ENCODE data around the gene PPP3CA. TPM values are rescaled to one million over a fixed set of nuclear protein-coding genes. Genes with fewer than 3 reads are reported as not detected.
A peak's percentile ranks its signal among the peaks of the same experiment; 100 is the strongest.

Gene PPP3CA
- polyA plus RNA-seq, 1 donor: 23.5 TPM

DNA sequence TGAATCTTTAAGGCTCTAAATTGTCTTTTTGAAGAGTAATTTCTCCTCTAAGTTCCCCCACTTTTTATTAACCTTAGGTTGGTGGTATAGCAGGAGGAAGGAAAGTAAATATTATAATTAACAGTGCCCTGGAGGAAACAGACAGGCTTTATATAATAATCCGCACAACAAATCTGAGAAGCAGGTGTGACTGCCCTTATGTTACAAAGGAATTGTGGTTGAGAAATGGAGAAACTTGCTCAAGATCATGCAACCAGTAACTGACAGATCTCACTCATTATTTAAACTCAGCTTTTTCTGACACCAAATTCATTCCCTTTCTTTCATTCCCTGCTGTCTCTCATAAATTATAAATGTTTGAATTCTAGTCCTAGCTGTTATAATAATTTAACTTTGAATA is 282.0 kb downstream of the PPP3CA start:
- DNase-seq: no peak
- Histone ChIP-seq H3K4me1 (ENCODE audit: control insufficient read depth, insufficient read depth, low read length) (no peaks in the 10 kb centered on the region), H3K4me3 (ENCODE audit: low read length) (no peak overlapping the region), H3K27ac (ENCODE audit: low read length) (no peak overlapping the region), H3K36me3 (ENCODE audit: control insufficient read depth, insufficient read depth, low read length) (no peaks in the 10 kb centered on the region), H3K27me3 (ENCODE audit: control insufficient read depth, insufficient read depth, low read length) (no peaks in the 10 kb centered on the region), H3K9me3 (ENCODE audit: control insufficient read depth, low read depth, low read length) (no peaks in the 10 kb centered on the region)
- WGBS (ENCODE audit: insufficient coverage, low lambda C conversion rate): no CpG with 5 or more reads among the region's 1 CpG

GRCh38 chr4:101064541-101065180 is 282.7 kb downstream of the PPP3CA start:
- DNase-seq: no peak
- H3K4me1 ChIP-seq (ENCODE audit: control insufficient read depth, insufficient read depth, low read length): no peaks in the 10 kb centered on the region
- H3K27ac ChIP-seq (ENCODE audit: low read length): no peak overlapping the region
- no peaks in the 10 kb centered on the region for H3K36me3 ChIP-seq (ENCODE audit: control insufficient read depth, insufficient read depth, low read length)
- H3K4me3 ChIP-seq (ENCODE audit: low read length): no peak overlapping the region
- WGBS (ENCODE audit: insufficient coverage, low lambda C conversion rate): 100% methylated on average over 1 of the region's 1 CpG
- H3K9me3 ChIP-seq (ENCODE audit: control insufficient read depth, low read depth, low read length): no peaks in the 10 kb centered on the region
- no peaks in the 10 kb centered on the region for H3K27me3 ChIP-seq (ENCODE audit: control insufficient read depth, insufficient read depth, low read length)

GRCh38 chr4:101055392-101055791 is 291.9 kb downstream of the PPP3CA start:
- 90% methylated on average over 1 of the region's 2 CpGs for WGBS (ENCODE audit: insufficient coverage, low lambda C conversion rate)
- Histone ChIP-seq H3K27ac (ENCODE audit: low read length) (no peak overlapping the region), H3K4me3 (ENCODE audit: low read length) (no peak overlapping the region), H3K27me3 (ENCODE audit: control insufficient read depth, insufficient read depth, low read length) (no peaks in the 10 kb centered on the region), H3K9me3 (ENCODE audit: control insufficient read depth, low read depth, low read length) (no peaks in the 10 kb centered on the region), H3K36me3 (ENCODE audit: control insufficient read depth, insufficient read depth, low read length) (no peaks in the 10 kb centered on the region), H3K4me1 (ENCODE audit: control insufficient read depth, insufficient read depth, low read length) (no peaks in the 10 kb centered on the region)
- DNase-seq: no peak

DNA sequence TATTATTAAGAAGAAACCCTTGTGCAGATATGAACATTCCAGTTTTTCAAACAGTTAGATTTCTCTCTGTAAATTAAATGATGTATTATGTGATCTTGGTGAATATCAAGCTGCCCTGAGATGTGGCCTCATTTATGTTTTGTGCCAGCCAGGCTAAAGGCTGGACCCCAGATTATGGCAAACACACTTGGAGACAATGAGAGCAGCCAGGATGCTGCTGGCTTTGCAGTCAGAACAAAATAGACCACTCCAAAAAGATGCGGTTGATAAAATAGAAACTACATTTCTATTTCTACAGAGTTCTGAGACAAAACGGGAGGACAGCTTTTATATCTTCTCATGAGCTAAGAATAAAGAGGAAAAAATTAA is 296.5 kb downstream of the PPP3CA start:
- Histone ChIP-seq H3K27ac (ENCODE audit: low read length) (no peak overlapping the region), H3K36me3 (ENCODE audit: control insufficient read depth, insufficient read depth, low read length) (no peaks in the 10 kb centered on the region), H3K4me3 (ENCODE audit: low read length) (no peak overlapping the region), H3K9me3 (ENCODE audit: control insufficient read depth, low read depth, low read length) (no peaks in the 10 kb centered on the region), H3K4me1 (ENCODE audit: control insufficient read depth, insufficient read depth, low read length) (no peaks in the 10 kb centered on the region), H3K27me3 (ENCODE audit: control insufficient read depth, insufficient read depth, low read length) (no peaks in the 10 kb centered on the region)
- DNase-seq: no peak
- WGBS (ENCODE audit: insufficient coverage, low lambda C conversion rate): 88% methylated on average over 2 of the region's 2 CpGs

DNA sequence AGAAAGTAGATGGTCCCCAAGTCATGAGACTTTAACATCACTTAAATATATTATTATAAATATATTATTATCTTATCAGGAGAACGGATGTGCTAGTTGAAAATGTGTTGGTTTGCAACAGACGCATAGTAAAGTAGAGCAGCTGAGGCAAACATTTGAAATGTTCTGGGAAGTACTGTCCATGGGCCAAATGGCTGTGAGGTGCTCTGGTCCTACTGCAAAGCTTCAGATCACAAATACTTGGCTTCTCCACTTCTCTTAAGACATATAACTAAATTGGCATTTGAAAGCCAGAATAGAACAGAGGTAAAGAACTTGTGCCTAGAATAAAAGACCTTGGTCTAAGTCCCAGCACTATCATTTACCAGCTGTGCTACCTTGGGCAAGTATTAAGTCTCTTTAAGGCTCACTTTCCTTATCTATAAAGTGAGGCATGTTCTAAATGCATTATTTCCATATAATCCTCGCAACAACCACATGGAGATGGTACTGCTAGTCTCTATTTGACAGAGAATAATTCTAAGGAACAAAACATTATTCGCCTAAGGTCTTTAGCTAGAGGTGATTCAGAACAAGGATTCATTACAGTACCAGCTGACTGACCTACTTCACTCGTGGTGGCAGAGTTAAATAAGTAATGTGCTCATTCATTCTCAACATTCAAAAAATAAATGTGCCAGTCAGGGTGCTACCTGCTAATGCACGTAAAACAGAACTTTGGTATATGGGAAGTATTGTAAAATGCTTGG is 297.1 kb downstream of the PPP3CA start:
- Histone ChIP-seq H3K9me3 (ENCODE audit: control insufficient read depth, low read depth, low read length) (no peaks in the 10 kb centered on the region), H3K4me1 (ENCODE audit: control insufficient read depth, insufficient read depth, low read length) (no peaks in the 10 kb centered on the region), H3K36me3 (ENCODE audit: control insufficient read depth, insufficient read depth, low read length) (no peaks in the 10 kb centered on the region), H3K4me3 (ENCODE audit: low read length) (no peak overlapping the region), H3K27me3 (ENCODE audit: control insufficient read depth, insufficient read depth, low read length) (no peaks in the 10 kb centered on the region), H3K27ac (ENCODE audit: low read length) (no peak overlapping the region)
- no peak for DNase-seq
- WGBS (ENCODE audit: insufficient coverage, low lambda C conversion rate): no CpG with 5 or more reads among the region's 6 CpGs

GRCh38 chr4:101049549-101050001 is 297.8 kb downstream of the PPP3CA start:
- DNase-seq: no peak
- Histone ChIP-seq H3K27me3 (ENCODE audit: control insufficient read depth, insufficient read depth, low read length) (no peaks in the 10 kb centered on the region), H3K36me3 (ENCODE audit: control insufficient read depth, insufficient read depth, low read length) (no peaks in the 10 kb centered on the region), H3K4me3 (ENCODE audit: low read length) (no peak overlapping the region), H3K27ac (ENCODE audit: low read length) (no peak overlapping the region), H3K4me1 (ENCODE audit: control insufficient read depth, insufficient read depth, low read length) (no peaks in the 10 kb centered on the region), H3K9me3 (ENCODE audit: control insufficient read depth, low read depth, low read length) (no peaks in the 10 kb centered on the region)
- no CpG with 5 or more reads among the region's 5 CpGs for WGBS (ENCODE audit: insufficient coverage, low lambda C conversion rate)

DNA sequence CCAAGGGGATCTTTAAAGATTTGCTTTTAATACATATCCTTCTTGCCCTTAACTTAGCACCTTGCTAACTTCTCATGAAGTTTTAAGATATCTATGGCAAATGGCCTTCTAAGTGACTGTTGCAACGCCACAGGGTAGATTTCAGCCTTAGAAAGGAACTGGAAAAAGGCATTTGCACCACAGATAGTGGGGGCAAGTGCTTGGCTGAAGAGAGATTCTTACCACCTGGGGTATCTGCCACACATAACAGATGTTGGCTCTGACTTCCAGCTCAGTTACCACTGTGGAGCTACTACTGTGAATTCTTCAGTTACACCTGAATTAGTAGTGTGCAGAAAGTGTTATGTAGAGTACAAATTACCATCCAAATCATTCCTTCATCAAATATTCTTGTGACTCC is 302.6 kb downstream of the PPP3CA start:
- H3K27ac ChIP-seq (ENCODE audit: low read length): no peak overlapping the region
- no peaks in the 10 kb centered on the region for H3K9me3 ChIP-seq (ENCODE audit: control insufficient read depth, low read depth, low read length)
- no peak for DNase-seq
- no CpG with 5 or more reads among the region's 1 CpG for WGBS (ENCODE audit: insufficient coverage, low lambda C conversion rate)
- H3K4me1 ChIP-seq (ENCODE audit: control insufficient read depth, insufficient read depth, low read length): no peaks in the 10 kb centered on the region
- no peak overlapping the region for H3K4me3 ChIP-seq (ENCODE audit: low read length)
- H3K36me3 ChIP-seq (ENCODE audit: control insufficient read depth, insufficient read depth, low read length): no peaks in the 10 kb centered on the region
- H3K27me3 ChIP-seq (ENCODE audit: control insufficient read depth, insufficient read depth, low read length): no peaks in the 10 kb centered on the region

GRCh38 chr4:101042847-101043246 is 304.5 kb downstream of the PPP3CA start:
- Histone ChIP-seq H3K4me3 (ENCODE audit: low read length) (no peak overlapping the region), H3K9me3 (ENCODE audit: control insufficient read depth, low read depth, low read length) (no peaks in the 10 kb centered on the region), H3K27ac (ENCODE audit: low read length) (no peak overlapping the region), H3K4me1 (ENCODE audit: control insufficient read depth, insufficient read depth, low read length) (no peaks in the 10 kb centered on the region), H3K36me3 (ENCODE audit: control insufficient read depth, insufficient read depth, low read length) (peaks cover 3% of the 10 kb centered on the region), H3K27me3 (ENCODE audit: control insufficient read depth, insufficient read depth, low read length) (no peaks in the 10 kb centered on the region)
- DNase-seq: no peak
- WGBS (ENCODE audit: insufficient coverage, low lambda C conversion rate): 100% methylated on average over 1 of the region's 1 CpG

- no peak for DNase-seq
- H3K9me3 ChIP-seq (ENCODE audit: control insufficient read depth, low read depth, low read length): no peaks in the 10 kb centered on the region
- WGBS (ENCODE audit: insufficient coverage, low lambda C conversion rate): no CpG with 5 or more reads among the region's 2 CpGs
- H3K27me3 ChIP-seq (ENCODE audit: control insufficient read depth, insufficient read depth, low read length): no peaks in the 10 kb centered on the region
- no peak overlapping the region for H3K27ac ChIP-seq (ENCODE audit: low read length)
- no peaks in the 10 kb centered on the region for H3K4me1 ChIP-seq (ENCODE audit: control insufficient read depth, insufficient read depth, low read length)
- H3K4me3 ChIP-seq (ENCODE audit: low read length): no peak overlapping the region
- H3K36me3 ChIP-seq (ENCODE audit: control insufficient read depth, insufficient read depth, low read length): peaks cover 5% of the 10 kb centered on the region
Measured at GRCh38 chr4:101040776-101041175, 306.6 kb downstream of the PPP3CA start.

DNA sequence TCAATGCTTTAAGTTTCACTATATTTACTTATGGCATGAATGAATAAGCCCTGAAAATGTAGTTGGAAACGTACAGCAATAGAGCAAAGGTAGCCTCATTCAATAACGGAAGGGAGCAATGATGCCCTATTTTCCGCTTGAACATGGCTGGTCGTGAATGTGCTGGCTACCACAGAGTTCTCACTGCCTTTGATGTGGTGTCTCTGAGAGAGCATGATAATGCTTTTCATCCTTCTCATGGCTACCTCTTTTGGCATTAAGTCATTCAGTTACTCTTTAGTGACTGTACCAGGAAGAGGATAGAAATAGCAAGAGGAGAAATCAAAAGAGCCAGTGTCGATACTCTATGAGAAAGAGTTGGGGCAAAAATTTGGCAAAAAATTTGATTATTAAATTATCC is 308.0 kb downstream of the PPP3CA start:
- peaks cover 5% of the 10 kb centered on the region for H3K36me3 ChIP-seq (ENCODE audit: control insufficient read depth, insufficient read depth, low read length)
- H3K27me3 ChIP-seq (ENCODE audit: control insufficient read depth, insufficient read depth, low read length): no peaks in the 10 kb centered on the region
- DNase-seq: peak in 1 of 2 donors; percentile 7
- H3K9me3 ChIP-seq (ENCODE audit: control insufficient read depth, low read depth, low read length): no peaks in the 10 kb centered on the region
- H3K27ac ChIP-seq (ENCODE audit: low read length): no peak overlapping the region
- H3K4me1 ChIP-seq (ENCODE audit: control insufficient read depth, insufficient read depth, low read length): no peaks in the 10 kb centered on the region
- H3K4me3 ChIP-seq (ENCODE audit: low read length): no peak overlapping the region
- WGBS (ENCODE audit: insufficient coverage, low lambda C conversion rate): 100% methylated on average over 2 of the region's 5 CpGs
